EL (cell line): ENCODE data around the gene C16orf86.

Source experiments
- DNase-seq: peaks from one replicate; pipeline ENCODE4 v3.0.0-alpha.2; 2016

C16orf86 gene

DNA sequence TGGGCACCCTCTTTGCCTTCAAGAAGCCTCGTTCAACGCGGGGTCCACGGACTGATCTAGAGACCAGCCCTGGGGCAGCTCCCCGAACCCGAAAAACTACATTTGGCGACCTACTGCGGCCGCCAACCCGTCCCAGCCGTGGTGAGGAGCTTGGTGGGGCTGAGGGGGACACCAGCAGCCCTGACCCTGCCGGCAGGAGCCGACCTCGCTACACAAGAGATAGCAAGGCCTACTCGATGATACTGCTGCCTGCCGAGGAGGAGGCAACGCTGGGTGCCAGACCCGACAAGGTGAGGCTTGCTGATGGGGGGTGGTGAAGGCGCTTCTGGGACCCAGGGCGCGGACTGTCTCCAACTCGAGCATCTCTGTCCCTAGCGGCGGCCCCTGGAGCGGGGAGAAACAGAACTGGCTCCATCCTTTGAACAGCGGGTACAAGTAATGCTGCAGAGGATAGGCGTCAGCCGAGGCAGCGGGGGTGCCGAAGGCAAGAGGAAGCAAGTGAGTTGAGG is 12.2 kb upstream of the C16orf86 start:
- no peak for DNase-seq

DNA sequence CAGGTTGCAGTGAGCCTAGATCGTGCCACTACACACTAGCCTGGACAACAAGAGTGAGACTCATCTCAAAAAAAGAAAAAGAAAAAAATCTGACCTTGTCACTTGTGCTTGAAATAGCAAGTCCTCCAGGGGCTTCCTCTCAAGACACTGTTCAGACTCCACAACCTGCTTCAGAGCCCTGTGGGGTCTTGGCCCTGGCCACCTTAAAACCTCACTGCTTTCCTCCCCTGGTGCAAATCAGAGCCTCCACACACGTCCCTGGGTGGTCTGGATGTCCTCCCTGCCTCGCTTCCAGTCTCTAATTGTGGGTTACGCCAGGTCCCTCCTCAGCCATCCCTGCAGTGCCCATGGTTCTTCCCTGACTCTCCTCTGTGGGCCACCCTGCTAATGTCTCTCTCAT is 11.3 kb upstream of the C16orf86 start:
- no peak for DNase-seq

DNA sequence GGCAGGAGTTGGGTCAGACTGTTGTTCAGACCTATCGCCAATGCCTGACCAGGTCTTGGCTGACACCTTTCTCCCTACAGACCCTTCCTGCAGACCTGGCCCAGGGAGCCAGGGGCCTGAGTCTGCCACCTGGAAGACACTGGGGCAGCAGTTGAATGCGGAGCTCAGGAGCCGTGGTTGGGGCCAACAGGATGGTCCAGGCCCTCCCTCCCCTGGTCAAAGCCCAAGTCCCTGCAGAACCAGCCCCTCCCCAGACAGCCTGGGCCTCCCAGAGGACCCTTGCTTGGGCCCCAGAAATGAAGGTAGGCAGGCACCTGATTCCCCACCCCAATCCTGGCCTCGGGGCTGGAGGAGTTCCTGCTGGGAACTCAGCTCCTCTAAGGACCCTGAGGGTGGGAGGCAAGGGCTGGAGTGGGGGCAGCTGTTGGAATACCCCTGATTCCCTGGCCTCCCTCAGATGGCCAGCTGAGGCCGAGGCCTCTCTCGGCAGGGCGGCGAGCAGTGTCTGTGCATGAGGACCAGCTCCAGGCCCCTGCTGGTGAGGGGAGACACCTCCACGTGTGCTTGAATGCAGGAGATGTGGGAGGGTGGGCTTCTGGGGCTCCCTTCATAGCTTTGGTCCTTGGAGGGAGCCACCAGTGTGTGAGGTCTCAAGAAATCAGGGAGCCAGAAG is 10.1 kb upstream of the C16orf86 start:
- DNase-seq, result no peak

DNA sequence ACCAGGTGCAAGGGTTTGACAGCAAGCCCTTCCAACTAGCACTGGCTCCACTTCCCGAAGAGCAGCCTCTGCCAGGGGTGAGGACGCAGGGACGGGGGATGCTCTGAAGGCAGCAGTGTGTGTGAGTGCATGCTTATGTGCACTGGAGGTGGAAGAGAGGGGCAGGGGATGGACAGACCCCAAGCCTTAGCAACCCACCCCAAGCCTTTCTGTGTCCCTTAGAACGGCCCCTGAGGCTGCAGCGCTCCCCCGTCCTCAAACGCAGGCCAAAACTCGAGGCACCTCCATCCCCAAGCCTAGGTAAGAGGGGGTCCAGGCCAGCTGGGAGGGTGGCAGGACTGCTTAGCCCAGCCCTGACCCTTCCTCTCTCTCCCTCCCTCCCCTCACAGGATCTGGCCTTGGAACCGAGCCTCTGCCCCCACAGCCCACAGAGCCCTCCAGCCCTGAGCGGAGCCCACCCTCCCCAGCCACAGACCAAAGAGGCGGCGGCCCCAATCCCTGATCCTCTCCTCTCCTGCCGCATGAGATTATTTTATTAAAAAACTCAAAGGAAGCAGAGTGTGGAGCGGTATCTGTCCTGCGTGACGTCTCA is 9.5 kb upstream of the C16orf86 start:
- no peak for DNase-seq

DNA sequence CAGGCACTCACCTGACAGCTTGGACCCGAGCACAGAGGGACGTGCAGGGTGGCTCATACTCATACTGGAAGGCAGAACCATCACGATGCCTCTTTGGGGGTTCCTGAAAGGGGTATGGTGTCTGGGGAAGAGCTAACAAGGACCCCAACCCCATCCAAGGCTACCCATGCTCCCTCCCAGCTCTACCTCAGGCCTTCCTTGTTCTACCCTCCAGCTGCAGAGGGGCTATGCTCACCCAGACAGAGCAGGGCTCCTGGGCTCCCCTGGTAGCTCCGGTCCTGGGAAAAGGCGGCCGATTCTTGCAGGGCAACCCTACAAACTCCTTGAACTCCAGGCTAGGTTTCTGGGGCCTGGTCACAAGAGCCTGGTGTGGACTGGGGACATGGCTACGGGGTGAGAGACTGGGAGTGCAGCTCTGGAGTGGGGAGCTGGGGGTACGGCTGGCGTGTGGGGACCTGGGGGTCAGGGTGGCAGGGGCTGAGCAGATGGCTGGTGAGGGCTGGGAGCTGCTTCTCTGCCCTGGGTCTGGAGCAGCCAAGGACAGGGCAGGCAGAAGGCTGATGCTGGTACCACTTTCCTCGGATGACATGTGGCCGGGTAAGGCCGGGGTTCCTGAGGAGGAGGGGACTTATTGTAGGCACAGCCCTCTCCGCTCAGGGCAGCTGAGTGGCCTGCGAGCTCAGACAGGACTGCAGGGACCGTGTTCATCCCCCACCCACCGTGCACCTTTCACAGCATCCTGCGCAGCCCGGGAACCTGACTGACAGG is 8.7 kb upstream of the C16orf86 start:
- DNase-seq, result no peak

DNA sequence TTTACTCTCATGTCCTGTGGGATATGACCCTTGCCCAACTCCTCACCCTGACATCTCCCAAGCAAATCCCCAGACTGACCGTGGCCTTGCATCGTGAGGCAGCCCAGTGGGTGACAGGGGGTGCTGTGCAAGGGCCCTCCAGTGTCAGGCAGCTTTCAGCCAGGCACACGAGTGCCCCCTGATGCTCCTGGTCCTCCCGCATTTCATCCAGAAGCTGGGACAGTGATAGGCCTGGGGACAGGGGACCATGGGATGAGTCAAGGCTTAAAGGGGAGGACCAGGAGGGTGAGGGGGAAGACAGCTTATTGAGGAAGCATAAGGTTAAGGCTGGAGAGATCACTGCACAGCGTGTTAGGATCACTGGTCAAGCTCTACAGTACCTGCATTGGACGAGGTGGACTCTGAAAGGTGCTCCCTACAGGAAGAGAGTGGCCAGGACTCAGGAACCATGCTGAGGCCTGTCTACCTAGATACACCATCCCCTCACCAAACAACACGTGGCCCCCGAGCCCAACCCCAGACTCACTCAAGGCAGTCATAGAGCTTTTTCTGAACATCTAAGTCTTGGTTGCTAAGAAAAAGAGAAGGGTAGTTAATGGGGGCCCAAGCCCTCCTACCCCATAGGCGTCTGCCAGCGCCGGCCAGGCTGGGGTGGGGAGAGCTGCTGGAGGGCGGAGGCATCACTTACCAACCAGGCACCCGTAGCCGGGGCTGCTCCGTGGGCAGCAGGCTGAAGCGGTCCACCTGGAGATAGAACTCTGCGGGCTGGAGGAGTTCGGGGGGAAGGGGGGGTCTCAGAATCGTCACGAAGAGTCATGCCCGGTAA is 7.6 kb upstream of the C16orf86 start:
- no peak for DNase-seq

DNA sequence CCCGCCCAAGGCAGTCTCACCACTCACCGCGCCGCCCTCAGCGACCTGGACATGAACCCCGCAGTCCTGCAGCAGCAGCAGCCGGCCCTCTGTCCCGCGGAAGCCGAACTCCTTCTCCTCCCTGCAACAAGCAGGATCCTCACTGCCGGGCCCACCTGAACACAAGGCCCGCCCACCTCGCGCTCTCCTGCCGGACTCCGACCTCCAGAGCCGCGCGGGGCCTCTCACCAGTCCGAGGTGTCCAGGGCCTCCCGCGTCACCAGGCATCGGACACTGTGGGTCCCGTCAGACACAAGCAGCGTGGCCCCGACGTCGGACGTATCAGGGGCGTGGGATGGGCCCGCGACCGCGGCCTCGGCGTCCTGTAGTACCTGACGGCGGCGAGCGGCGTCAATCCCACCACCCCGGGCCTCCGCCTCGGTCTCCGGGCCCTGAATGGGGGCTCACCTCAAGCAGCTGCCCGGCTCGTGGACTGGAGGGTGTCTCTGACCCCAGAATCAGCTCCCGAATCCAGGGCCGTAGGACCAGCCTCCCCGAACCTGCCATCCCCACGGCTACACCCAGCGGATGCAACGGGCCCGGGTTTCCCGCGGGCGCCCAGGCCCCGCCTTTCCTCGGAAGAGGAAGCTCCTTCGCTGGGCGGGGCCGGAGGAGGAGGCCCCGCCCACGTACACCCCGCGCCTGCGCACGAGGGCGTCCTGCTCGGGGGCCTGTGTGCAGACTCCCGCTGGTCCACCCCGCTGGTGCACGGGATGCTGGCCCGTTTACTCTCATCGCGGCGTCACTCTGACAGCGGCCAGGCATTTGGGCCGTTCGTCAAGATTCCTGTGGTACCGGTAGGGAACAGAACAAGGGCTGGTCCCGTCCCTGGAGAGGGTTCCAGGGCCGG is 6.7 kb upstream of the C16orf86 start, which contains the start of gene ACD:
ACD (minus strand) TSS at position 586 of the 889 bp plus-strand sequence; CDS start at position 546, 40 bp downstream.
- peak; percentile 91 for DNase-seq

DNA sequence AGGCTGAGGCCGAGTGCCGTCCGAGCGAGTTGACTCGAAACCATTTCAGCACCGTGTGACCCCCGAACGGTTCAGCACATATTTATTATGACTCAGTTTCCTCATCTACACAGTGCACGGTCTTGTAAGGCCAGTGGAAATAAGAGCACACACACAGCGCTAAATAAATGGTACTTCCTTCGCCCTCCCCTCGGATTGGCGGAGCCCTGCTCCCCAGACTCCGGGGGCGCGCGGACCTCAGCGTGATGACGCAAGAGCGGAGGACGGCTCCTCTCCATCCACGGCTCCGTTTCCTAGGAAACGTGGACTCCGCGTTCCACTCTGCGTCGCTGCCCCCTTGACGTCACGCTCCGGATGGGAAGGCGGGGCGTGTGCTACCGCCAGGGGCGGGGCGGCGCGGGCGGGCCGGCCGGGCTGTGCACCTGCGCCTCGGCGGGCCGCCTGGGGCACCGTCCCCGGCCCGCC is 6.0 kb upstream of the C16orf86 start, which contains the start of gene PARD6A:
PARD6A (plus strand) TSS at position 397 of the 465 bp plus-strand sequence. CDS start 79 bp downstream, outside the sequence.
- DNase-seq, result peak; percentile 96

DNA sequence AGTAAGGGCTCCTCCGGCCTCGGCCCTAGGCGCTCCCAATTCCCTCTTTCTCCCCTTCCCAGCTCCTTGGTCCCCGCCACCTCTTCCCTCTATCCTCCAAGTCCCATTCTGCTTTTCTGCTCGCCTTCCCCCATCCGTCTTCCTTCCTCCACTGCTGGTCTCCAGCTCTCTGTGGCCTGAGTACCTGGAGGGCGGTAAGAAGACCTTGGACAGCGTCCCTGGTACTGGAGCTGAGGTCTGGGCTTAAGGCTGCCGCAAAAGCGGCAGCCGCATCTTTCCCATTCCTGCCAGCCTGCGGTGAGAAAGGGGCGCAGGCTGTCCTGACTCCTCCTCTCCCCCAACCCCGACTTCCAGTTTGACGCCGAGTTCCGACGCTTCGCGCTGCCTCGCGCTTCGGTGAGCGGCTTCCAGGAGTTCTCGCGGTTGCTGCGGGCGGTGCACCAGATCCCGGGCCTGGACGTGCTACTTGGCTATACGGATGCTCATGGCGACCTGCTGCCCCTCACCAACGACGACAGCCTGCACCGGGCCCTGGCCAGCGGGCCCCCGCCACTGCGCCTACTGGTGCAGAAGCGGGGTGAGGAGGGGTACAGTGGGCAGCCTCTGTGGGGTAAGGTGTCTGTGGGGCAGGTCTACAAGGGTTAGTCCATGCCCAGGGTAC is 5.4 kb upstream of the C16orf86 start:
- peak; percentile 41 for DNase-seq

DNA sequence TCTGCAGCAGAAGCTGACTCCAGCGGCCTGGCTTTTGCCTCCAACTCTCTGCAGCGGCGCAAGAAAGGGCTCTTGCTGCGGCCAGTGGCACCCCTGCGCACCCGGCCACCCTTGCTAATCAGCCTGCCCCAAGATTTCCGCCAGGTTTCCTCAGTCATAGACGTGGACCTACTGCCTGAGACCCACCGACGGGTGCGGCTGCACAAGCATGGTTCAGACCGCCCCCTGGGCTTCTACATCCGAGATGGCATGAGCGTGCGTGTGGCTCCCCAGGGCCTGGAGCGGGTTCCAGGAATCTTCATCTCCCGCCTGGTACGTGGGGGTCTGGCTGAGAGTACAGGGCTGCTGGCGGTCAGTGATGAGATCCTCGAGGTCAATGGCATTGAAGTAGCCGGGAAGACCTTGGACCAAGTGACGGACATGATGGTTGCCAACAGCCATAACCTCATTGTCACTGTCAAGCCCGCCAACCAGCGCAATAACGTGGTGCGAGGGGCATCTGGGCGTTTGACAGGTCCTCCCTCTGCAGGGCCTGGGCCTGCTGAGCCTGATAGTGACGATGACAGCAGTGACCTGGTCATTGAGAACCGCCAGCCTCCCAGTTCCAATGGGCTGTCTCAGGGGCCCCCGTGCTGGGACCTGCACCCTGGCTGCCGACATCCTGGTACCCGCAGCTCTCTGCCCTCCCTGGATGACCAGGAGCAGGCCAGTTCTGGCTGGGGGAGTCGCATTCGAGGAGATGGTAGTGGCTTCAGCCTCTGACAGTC is 4.5 kb upstream of the C16orf86 start:
- no peak for DNase-seq

DNA sequence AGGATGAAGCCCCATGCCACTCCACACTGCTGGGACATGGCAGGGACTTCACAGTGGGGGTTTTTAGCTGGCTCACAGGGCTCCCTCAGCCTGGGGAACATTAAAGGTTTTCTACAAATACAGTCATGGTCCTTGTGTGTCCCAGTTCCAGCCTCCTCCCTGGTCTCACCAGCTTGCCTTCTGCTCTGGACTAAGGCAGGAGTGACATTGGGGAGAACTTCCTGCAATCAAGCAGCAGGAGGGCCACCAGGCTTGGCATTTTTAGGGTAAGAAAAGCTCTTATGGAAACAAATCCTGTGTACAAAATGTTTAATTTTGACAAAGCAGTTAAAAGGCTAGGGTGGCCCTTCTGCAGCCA is 4.0 kb upstream of the C16orf86 start:
- DNase-seq, result no peak

DNA sequence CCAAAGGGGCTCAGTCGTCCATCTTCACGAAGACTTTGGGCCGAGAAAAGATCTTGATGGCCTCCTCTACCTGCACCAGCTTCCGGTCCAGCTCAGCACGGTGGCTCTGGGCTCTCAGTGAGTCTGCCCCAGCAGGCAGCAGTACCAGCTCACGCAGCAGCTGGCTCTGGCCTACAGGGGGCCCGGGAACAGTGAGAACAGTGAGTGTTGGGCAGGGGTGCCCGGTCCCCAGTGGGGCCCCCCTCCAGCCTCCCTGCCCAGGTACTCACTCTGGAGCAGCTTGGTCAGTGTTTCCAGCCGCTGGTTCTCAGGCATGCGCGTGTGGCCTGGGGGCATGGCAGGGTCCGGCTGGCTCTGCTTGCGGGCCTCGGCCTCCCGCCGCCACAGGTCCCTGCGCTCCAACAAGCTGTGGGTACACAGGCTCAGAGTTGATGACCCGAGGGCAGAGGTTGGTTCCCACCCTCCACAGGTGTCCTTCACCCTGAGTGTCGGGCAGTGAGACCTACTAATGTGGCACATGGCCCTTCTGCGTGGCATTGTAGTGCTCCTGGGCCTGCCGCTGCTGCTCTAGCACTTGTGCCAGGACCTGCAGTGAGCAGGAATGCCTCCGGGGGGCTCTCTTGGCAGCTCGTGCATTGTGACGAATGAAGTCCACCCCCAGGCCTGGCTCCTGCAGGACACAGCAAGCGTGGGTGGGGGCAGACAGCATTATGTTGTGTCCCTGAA is 3.3 kb upstream of the C16orf86 start:
- DNase-seq, result peak; percentile 31

DNA sequence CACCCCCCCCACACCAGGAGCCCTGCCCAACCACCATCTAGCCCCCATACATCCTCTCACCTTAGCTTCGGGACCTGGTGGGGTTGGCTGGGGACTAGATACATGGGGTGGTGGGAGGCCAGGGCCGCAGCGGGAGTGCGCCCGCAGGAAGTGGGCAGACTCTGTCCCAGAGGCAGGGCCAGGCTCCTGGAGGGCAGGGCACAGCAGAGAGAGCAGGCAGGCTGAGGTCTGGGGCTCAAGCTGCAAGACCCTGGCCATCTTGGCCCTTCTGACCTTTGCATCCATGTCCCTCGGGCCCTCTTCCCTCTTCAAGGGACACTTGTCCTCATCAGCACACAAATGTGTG is 2.8 kb upstream of the C16orf86 start:
- no peak for DNase-seq

DNA sequence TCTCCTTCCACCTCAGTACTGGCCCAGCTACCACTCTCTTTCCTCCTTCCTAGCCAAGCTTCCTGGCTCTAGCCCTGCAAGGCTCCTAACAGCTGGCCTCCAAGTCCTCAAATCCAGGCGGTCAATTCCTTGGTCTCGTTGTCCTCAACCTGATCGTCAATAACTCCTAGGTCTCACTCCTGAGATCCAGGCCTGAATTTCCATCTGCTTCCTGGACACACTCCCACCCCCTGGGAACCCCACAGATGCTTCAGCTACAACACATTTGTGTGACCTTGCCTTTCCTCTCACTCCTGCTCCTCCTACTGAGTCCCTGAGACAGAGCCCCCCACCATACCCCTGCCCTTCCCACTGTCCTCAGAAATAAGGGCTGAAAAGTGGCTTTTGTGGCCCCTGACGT is 2.4 kb upstream of the C16orf86 start:
- no peak for DNase-seq

DNA sequence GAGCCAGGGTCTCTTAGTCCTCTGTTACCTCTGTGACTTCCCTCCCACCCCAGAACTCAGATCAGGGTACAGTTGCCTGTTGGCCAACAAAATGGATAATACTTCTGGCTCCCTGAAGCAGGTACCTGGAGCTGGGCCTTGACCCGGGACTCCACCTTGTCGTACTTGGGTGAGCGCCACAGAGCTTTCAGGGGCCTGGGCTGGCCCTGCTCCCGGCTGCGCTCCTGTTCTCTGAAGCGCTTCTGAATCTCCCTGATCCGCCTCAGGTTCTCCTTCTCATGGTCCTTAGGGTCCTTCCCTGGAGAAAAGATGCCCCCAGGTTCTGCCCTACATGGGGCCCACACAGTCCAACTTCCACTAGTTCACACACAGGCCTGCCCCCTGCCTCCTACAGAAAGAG is 1.7 kb upstream of the C16orf86 start:
- DNase-seq, result no peak

DNA sequence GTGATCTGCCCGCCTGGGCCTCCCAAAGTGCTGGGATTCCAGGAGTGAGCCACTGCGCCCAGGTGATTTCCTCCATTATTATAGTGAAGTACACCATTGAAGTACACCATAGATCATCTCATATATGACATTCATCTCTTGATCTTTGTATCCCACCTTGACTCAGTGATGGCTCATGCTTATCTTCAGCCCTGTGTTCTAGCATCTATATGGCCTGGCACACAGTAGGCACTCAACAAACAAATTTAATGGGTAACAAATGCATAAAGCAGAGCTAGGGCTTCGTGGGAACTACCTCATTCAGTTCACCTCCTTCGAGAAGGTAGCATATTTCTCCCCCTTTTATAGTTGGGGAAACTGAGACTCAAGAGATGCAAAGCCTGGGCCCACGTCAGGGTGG is 1.0 kb upstream of the C16orf86 start:
- DNase-seq, result no peak

DNA sequence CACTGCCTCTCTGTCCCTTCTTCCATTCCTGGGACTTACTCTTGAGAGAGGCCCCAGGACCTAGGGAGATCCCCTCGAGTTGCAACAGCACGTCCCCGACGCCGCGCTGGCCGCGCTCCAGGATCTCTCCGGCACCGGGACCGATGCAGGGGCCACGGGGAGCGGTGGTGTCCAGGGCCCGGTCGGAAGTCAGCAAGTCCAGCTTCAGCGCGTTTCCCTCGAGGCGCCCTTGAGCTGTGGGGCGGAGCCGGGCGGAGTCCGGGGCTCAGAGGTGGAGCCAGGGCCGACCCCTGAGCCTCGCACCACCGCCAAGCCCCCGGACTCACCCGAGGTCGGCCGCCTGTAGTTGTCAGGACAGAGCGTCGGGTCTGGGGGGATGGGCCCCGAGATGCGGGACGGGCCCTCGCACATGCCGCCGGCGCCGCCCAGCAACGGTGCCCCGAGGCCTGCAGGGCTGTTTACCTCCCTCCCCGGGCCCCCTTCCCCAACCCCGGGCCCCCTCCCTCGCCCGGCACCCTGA is 522 bp upstream of the C16orf86 start:
- peak; percentile 52 for DNase-seq

DNA sequence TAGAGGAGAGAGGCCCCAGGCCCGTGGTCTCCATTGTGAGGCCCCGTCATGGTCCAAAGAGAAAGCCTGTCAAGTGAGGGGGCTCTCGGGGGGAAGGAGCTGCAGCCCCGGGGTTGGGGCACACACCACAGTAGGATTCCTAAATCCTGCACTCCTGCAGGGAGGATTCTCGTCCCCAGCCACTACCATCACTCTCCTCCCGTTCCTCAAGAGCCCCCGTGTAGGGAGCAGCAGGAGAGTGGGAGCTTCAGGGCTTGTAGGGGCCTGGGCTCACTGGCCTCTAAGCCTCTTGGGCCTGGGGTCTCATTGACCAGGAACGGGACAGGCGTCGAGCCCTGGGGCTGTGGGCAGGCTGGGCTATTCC is 821 bp downstream of the C16orf86 start:
- no peak for DNase-seq

DNA sequence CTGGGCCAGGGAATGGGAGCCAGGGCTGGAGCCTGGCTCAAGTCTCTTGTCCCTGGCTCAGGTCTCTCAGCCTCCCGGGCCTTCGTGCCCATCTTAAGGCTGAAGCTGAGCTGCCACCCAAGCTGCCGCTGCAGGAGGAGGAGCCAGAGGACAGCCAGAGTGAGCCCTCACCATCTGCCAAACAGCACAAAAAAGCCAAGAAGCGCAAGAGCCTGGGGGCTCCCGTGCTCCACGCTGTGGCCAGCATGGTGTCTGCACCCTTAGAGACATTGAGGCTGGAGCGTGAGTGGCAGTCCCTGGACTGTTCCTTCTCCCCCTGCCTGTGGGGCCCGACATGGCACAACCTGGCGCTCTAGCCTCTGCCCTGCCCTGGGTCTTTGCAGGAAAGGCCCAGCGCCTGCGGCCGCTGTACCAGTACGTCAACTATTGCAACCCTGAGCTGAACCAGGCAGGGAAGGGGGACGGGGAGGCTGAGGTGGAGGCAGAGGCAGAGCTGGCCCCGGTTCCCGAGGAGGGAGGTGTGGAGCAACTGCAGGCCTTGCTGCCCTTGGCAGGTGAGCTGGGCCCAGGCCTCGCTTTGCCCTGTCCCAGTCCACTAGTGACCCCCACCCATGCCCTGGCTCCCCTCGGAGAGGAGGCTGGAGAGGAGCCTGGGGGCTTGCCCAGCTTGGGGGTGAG is 1.3 kb downstream of the C16orf86 start:
- DNase-seq, result peak; percentile 95
